H1 (cell line): ENCODE data around the gene PCDH7. TPM values are rescaled to one million over a fixed set of nuclear protein-coding genes. Genes with fewer than 3 reads are reported as not detected.

Experiments used
- CTCF ChIA-PET: fragments of 300-600 bp; sonication (Branson Sonifier 250); formaldehyde crosslinking; loops from one replicate; lab custom pipeline; 2021; ENCODE audit not compliant: partially characterized antibody; lab: Charles Lee
- POLR2A ChIA-PET: fragments of 300-600 bp; sonication (Branson Sonifier 250); formaldehyde crosslinking; loops from one replicate; lab custom pipeline; 2021; ENCODE audit warnings: inconsistent platforms; ENCODE audit not compliant: partially characterized antibody; lab: Charles Lee
- DNase-seq, 2 experiments: peaks; one replicate each; pipeline versions ENCODE4 v3.0.0 to v3.0.0-alpha.2; 2010 to 2022; ENCODE audit warnings: low spot score in 2 of 2, low read depth in 1 of 2, mixed read lengths in 1 of 2
- FAIRE-seq: peaks from 2 replicates; lab custom pipeline; 2011; peaks lifted over from hg19 to GRCh38; lab: Jason Lieb, UNC
- H2AFZ ChIP-seq: 2 replicates; pipeline ENCODE4 v1.8.1; 2012; ENCODE audit warnings: low read length, inconsistent platforms
- H2AK5ac ChIP-seq: 2 replicates; pipeline ENCODE4 v1.6.1; 2013; ENCODE audit warnings: low read depth, low read length
- H2BK120ac ChIP-seq: replicated peaks from 2 replicates; pipeline ENCODE3; 2013; ENCODE audit warnings: low read depth, low read length, inconsistent platforms
- H2BK12ac ChIP-seq: 2 replicates; pipeline ENCODE4 v1.6.1; 2013; ENCODE audit warnings: low read depth, low read length
- H2BK15ac ChIP-seq: 2 replicates; pipeline ENCODE4 v1.6.1; 2013; ENCODE audit warnings: low read length
- H2BK20ac ChIP-seq: 2 replicates; pipeline ENCODE4 v1.6.1; 2013; ENCODE audit warnings: low read length
- H2BK5ac ChIP-seq: 2 replicates; pipeline ENCODE4 v1.6.1; 2013; ENCODE audit warnings: low read depth, low read length
- H3K14ac ChIP-seq: 2 replicates; pipeline ENCODE4 v1.6.1; 2013; ENCODE audit warnings: inconsistent platforms; ENCODE audit not compliant: insufficient read length
- H3K18ac ChIP-seq: 2 replicates; pipeline ENCODE4 v1.6.1; 2013; ENCODE audit warnings: low read length; ENCODE audit errors: extremely low read depth
- H3K23ac ChIP-seq: 2 replicates; pipeline ENCODE4 v1.6.1; 2013; ENCODE audit warnings: inconsistent platforms; ENCODE audit not compliant: insufficient read length
- H3K23me2 ChIP-seq: 2 replicates; pipeline ENCODE4 v1.6.1; 2013; ENCODE audit warnings: low read depth, low read length
- H3K27ac ChIP-seq: 2 replicates; pipeline ENCODE4 v1.6.1; 2011; ENCODE audit warnings: low read depth, low read length, inconsistent platforms
- H3K27me3 ChIP-seq, 4 experiments: replicated peaks in 1 of 4; 1 replicate in 1 of 4; 2 replicates in 3 of 4; pipeline versions ENCODE4 v1.6.1 to v1.8.1; 2011 to 2013; ENCODE audit warnings: low read length in 3 of 4, mild to moderate bottlenecking in 3 of 4, inconsistent platforms in 2 of 4, mixed read lengths in 2 of 4, moderate library complexity in 1 of 4; ENCODE audit not compliant: control insufficient read depth in 3 of 4, insufficient read depth in 3 of 4; ENCODE audit errors: extremely low read depth in 1 of 4
- H3K36me3 ChIP-seq, 4 experiments: 2 replicates each; pipeline versions ENCODE4 v1.6.1 to v1.8.1; 2011 to 2013; ENCODE audit warnings: mild to moderate bottlenecking in 4 of 4, low read length in 3 of 4, moderate library complexity in 2 of 4, control low read depth in 1 of 4, inconsistent platforms in 1 of 4; ENCODE audit not compliant: insufficient read depth in 4 of 4, control insufficient read depth in 2 of 4
- H3K4ac ChIP-seq: replicated peaks from 2 replicates; pipeline ENCODE3; 2013; ENCODE audit warnings: low read length, low read depth, mixed read lengths, inconsistent platforms; ENCODE audit not compliant: insufficient read length
- H3K4me1 ChIP-seq, 4 experiments: replicated peaks in 1 of 4; 1 replicate in 1 of 4; 2 replicates in 3 of 4; pipeline versions ENCODE4 v1.6.1 to v1.8.1; 2011 to 2013; ENCODE audit warnings: low read length in 3 of 4, inconsistent platforms in 2 of 4, mixed read lengths in 1 of 4; ENCODE audit not compliant: insufficient read depth in 4 of 4, control insufficient read depth in 3 of 4
- H3K4me2 ChIP-seq, 2 experiments: 2 replicates each; pipeline versions ENCODE4 v1.6.1 to v1.8.1; 2011 to 2013; ENCODE audit warnings: low read depth in 2 of 2, low read length in 2 of 2, control low read depth in 1 of 2, inconsistent platforms in 1 of 2, mild to moderate bottlenecking in 1 of 2; ENCODE audit not compliant: insufficient read depth in 1 of 2
- H3K4me3 ChIP-seq, 4 experiments: fragments of 200-600, 300-600 bp in 1 of 4; sonication (generic), shearing (Covaris generic), sonication (Bioruptor Twin) in 1 of 4; 2 replicates each; pipeline versions ENCODE4 v1.5.1 to v1.8.1; 2011 to 2016; ENCODE audit warnings: low read length in 4 of 4, low read depth in 3 of 4, control low read depth in 2 of 4, inconsistent platforms in 2 of 4, mild to moderate bottlenecking in 2 of 4, mixed read lengths in 1 of 4, moderate library complexity in 1 of 4; ENCODE audit not compliant: insufficient read depth in 2 of 4; ENCODE audit errors: extremely low read depth in 1 of 4
- H3K56ac ChIP-seq: replicated peaks from 2 replicates; pipeline ENCODE3; 2013; ENCODE audit warnings: low read depth, mild to moderate bottlenecking, mixed read lengths, low read length, inconsistent platforms; ENCODE audit not compliant: insufficient read length
- H3K79me1 ChIP-seq: 2 replicates; pipeline ENCODE4 v1.6.1; 2013; ENCODE audit warnings: low read depth, low read length, control low read depth
- H3K79me2 ChIP-seq, 2 experiments: 2 replicates each; pipeline versions ENCODE4 v1.6.1 to v1.8.1; 2012 to 2013; ENCODE audit warnings: low read length in 2 of 2, mild to moderate bottlenecking in 2 of 2, inconsistent platforms in 1 of 2; ENCODE audit not compliant: insufficient read depth in 2 of 2, control insufficient read depth in 1 of 2
- H3K9ac ChIP-seq, 4 experiments: replicated peaks in 1 of 4; 1 replicate in 1 of 4; 2 replicates in 3 of 4; pipeline versions ENCODE4 v1.6.1 to v1.8.1; 2011 to 2013; ENCODE audit warnings: low read depth in 3 of 4, low read length in 3 of 4, control low read depth in 2 of 4, mild to moderate bottlenecking in 2 of 4, moderate library complexity in 2 of 4, inconsistent platforms in 1 of 4; ENCODE audit errors: extremely low read depth in 1 of 4
- H3K9me3 ChIP-seq, 2 experiments: 2 replicates each; pipeline versions ENCODE4 v1.6.1 to v1.8.1; 2012 to 2013; ENCODE audit warnings: mild to moderate bottlenecking in 2 of 2, moderate library complexity in 2 of 2, control low read depth in 1 of 2, inconsistent platforms in 1 of 2, low read depth in 1 of 2, low read length in 1 of 2, mixed read lengths in 1 of 2; ENCODE audit not compliant: insufficient read depth in 2 of 2
- H4K20me1 ChIP-seq, 2 experiments: replicated peaks in 1 of 2; 2 replicates each; pipeline versions ENCODE3 to v1.8.1; 2011 to 2013; ENCODE audit warnings: inconsistent platforms in 2 of 2, low read length in 2 of 2, mild to moderate bottlenecking in 1 of 2; ENCODE audit not compliant: insufficient read depth in 2 of 2, control insufficient read depth in 1 of 2
- H4K5ac ChIP-seq: 2 replicates; pipeline ENCODE4 v1.6.1; 2013; ENCODE audit warnings: low read length, low read depth, mixed read lengths, inconsistent platforms; ENCODE audit not compliant: insufficient read length
- H4K8ac ChIP-seq: 2 replicates; pipeline ENCODE4 v1.8.0; 2013; ENCODE audit warnings: mild to moderate bottlenecking, moderate library complexity, low read length, inconsistent platforms; ENCODE audit not compliant: insufficient read depth; ENCODE audit errors: extremely low read depth
- H4K91ac ChIP-seq: replicated peaks from 2 replicates; pipeline ENCODE3; 2013; ENCODE audit warnings: low read length, mixed read lengths, inconsistent platforms; ENCODE audit not compliant: insufficient read length
- BACH1 ChIP-seq: IDR thresholded peaks from 2 replicates; pipeline ENCODE4 v1.6.1; 2012; ENCODE audit warnings: low read length, improper control_type of control experiment
- HDAC2 ChIP-seq, 2 experiments: fragments of 300-600 bp in 1 of 2; sonication (generic) in 1 of 2; IDR thresholded peaks; 2 replicates each; pipeline ENCODE4 v1.6.1; 2011 to 2012; ENCODE audit warnings: low read depth in 2 of 2, low read length in 2 of 2, mild to moderate bottlenecking in 2 of 2, moderate library complexity in 2 of 2, borderline replicate concordance in 1 of 2, inconsistent platforms in 1 of 2
- KDM4A ChIP-seq: IDR thresholded peaks from one replicate; pipeline ENCODE4 v1.7.1; 2012; ENCODE audit warnings: low read depth, mild to moderate bottlenecking, moderate library complexity, low read length, inconsistent platforms; ENCODE audit not compliant: severe bottlenecking
- MAFK ChIP-seq: IDR thresholded peaks from 2 replicates; pipeline ENCODE4 v1.6.1; 2012; ENCODE audit warnings: low read depth, mild to moderate bottlenecking, improper control_type of control experiment, low read length
- RXRA ChIP-seq: IDR thresholded peaks from 2 replicates; pipeline ENCODE4 v1.6.1; 2011; ENCODE audit warnings: low read depth, mild to moderate bottlenecking, low read length, moderate library complexity; ENCODE audit not compliant: insufficient read depth
- SP2 ChIP-seq: IDR thresholded peaks from 2 replicates; pipeline ENCODE4 v1.6.1; 2012; ENCODE audit warnings: mild to moderate bottlenecking, low read length, inconsistent platforms
- SRF ChIP-seq: IDR thresholded peaks from 2 replicates; pipeline ENCODE4 v1.6.1; 2011; ENCODE audit warnings: mild to moderate bottlenecking, low read depth, low read length, moderate library complexity
- TAF1 ChIP-seq: IDR thresholded peaks from 2 replicates; pipeline ENCODE4 v1.6.1; 2011; ENCODE audit warnings: mild to moderate bottlenecking, low read depth, low read length
- TEAD4 ChIP-seq: IDR thresholded peaks from 2 replicates; pipeline ENCODE4 v1.6.1; 2012; ENCODE audit warnings: low read depth, low read length, inconsistent platforms, mixed read lengths
- YY1 ChIP-seq: IDR thresholded peaks from 2 replicates; pipeline ENCODE4 v1.6.1; 2011; ENCODE audit warnings: low read depth, mild to moderate bottlenecking, low read length
- WGBS, 2 experiments: shearing (Covaris generic) in 1 of 2; methylation state at CpG; one replicate each; pipeline versions ENCODE4 v1.1.6 to v1.1.7; 2013 to 2015; ENCODE audit warnings: low lambda C conversion rate in 2 of 2, mixed read lengths in 2 of 2, inconsistent platforms in 1 of 2, low coverage in 1 of 2, missing lambda C conversion rate in 1 of 2; ENCODE audit not compliant: insufficient replicate concordance in 2 of 2, insufficient coverage in 1 of 2, insufficient read length in 1 of 2; ENCODE audit errors: extremely low coverage in 1 of 2, missing lambda C conversion rate in 1 of 2; 5-methylcytosine and 5-hydroxymethylcytosine counted together
- polyA plus RNA-seq, 7 experiments: library from polyadenylated mRNA; depleted of rRNA in 3 of 7; stranded (reverse) in 5 of 7; unstranded in 2 of 7; fragments of >200 nt in 5 of 7; fragments of 200-250 nt in 2 of 7; gene quantifications; 1 replicate in 5 of 7; 2 replicates in 1 of 7; 4 replicates in 1 of 7; pipeline versions ENCODE4 v1.2.1 to v1.2.3, GENCODE V29; 2011 to 2013; ENCODE audit warnings: missing spikeins in 2 of 7, mixed read lengths in 2 of 7
- total RNA-seq: library from RNA; stranded (reverse); fragmentation: NEBNext Ultra II Directional; extraction: Animal tissue kit (Norgen Biotek cat#: 25700); gene quantifications from 2 replicates; pipeline ENCODE4 v1.2.1, GENCODE V29; 2021
- TF ChIP-seq, protein P1 (sequence below): IDR thresholded peaks from 2 replicates; pipeline ENCODE4 v1.6.1; 2012; ENCODE audit warnings: inconsistent platforms

PCDH7 gene
- total and polyA plus RNA-seq, 2 of the 8 experiments (the other 6 are each of a cell fraction or from before 2014, with no cell fraction given): 3.1 to 6.1 TPM

DNA sequence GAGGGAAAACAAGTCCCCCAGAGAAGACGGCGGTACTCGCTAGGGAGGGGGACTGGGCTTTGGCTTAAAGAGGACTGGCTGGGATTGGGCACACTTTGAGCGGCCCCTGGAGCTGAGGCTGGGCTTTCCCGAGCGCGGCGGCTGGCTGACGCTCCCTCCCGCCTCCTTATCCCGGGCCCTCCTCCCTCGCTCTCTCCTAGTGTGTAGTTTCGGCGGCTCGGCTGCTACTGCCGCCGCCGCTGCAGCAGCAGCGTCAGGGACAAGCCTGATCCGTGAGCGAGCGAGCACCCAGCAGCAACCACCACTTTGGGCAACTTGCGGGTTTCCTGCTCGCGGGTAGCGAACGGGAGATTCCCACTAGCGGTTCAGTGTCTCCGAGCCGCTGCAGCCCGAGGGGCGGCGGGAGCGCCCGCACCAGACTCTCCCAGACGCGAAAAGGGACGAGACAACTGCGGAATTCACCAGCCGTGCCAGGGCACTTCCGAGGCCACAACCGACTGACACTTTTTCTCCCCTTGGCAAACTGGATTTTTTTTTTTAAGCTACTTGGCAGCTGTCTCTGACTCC, 632 bp upstream of the PCDH7 start:
- Histone ChIP-seq H2AK5ac (no peak overlapping the region), H2BK12ac (peak overlapping the region; percentile 27; the same call in 1 of the 2 replicates), H4K91ac (no peak overlapping the region), H2BK120ac (no peak overlapping the region), H3K4ac (no peak overlapping the region), H3K23me2 (peaks cover 53% of the 10 kb centered on the region), H3K18ac (peak overlapping the region; percentile 83), H2BK20ac (no peak overlapping the region), H3K79me1 (peaks cover 2% of the 10 kb centered on the region; the same call in 1 of the 2 replicates), H3K27ac (no peak overlapping the region), H3K79me2 (no peaks in the 10 kb centered on the region), H2BK5ac (peak overlapping the region; percentile 71; the same call in 1 of the 2 replicates), H3K14ac (no peak overlapping the region), H3K36me3 (no peaks in the 10 kb centered on the region), H3K9me3 (no peaks in the 10 kb centered on the region; a peak in 1 of 4 replicates), H2AFZ (peak overlapping the region; percentile 87), H2BK15ac (no peak overlapping the region), H4K8ac (no peak overlapping the region), H3K9ac (peak overlapping the region in 1 of 4 experiments; percentile 21; a peak in 1 of 7 replicates), H3K27me3 (peaks cover 17 to 49% (median 41%) of the 10 kb centered on the region in 4 experiments), H3K4me2 (peak overlapping the region; percentile 89 to 100), H4K5ac (no peak overlapping the region), H4K20me1 (peaks cover 0 to 18% of the 10 kb centered on the region in 2 experiments), H3K4me3 (peak overlapping the region; percentile 65 to 86 (median 84)), H3K4me1 (peaks cover 0 to 20% (median 13%) of the 10 kb centered on the region in 4 experiments; a peak in 6 of 7 replicates), H3K56ac (no peak overlapping the region), H3K23ac (no peak overlapping the region)
- no peak for FAIRE-seq
- DNase-seq: peak in 1 of 2 experiments; percentile 77
- ChIA-PET POLR2A (interaction anchor here (0.6 to 0.8 kb wide), 2 partner anchors 308 to 855 kb away, joined by 3 to 4 read pairs; no protein-coding TSS in a partner anchor), CTCF (interaction anchor here (1.2 to 1.4 kb wide), 4 partner anchors 126 to 453 kb away, joined by 3 to 5 read pairs (median 4); no protein-coding TSS in a partner anchor)
- WGBS, 2 experiments: 1% methylated on average over 29 of the region's 42 CpGs; no CpG with 5 or more reads in 1 of the 2 experiments
- TF ChIP-seq RXRA (no peak), MAFK (no peak), YY1 (peak; percentile 11; the same call in 1 of the 2 replicates), TEAD4 (no peak), TAF1 (0 out of 2 replicates have a peak, but pooled peaks have one; percentile 29), SRF (no peak), BACH1 (no peak), SP2 (no peak), KDM4A (peak; percentile 87), HDAC2 (IDR thresholded peaks at IDR 0.05; ENCODE audit: borderline replicate concordance in 1 of 2, low read depth in 2 of 2, low read length in 2 of 2) (no peak)
- TF ChIP-seq, protein P1, sequence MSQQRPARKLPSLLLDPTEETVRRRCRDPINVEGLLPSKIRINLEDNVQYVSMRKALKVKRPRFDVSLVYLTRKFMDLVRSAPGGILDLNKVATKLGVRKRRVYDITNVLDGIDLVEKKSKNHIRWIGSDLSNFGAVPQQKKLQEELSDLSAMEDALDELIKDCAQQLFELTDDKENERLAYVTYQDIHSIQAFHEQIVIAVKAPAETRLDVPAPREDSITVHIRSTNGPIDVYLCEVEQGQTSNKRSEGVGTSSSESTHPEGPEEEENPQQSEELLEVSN: no peak
